ENCODE results near the gene ECE1. TPM values are rescaled to one million over a fixed set of nuclear protein-coding genes. Genes with fewer than 3 reads are reported as not detected.

Gene ECE1
- total and polyA plus RNA-seq, 2 of the 13 experiments (the other 11 are each of a cell fraction or from before 2014, with no cell fraction given): 13.5 to 21.2 TPM

- Histone ChIP-seq H3K4me1 (ENCODE audit: insufficient read depth, low read length) (peaks cover 98% of the 10 kb centered on the region), H3K36me3 (replicated peaks in 1 of 2; ENCODE audit: control insufficient read depth in 1 of 2, insufficient read depth in 2 of 2, low read length in 2 of 2) (no peaks in the 10 kb centered on the region), H3K9ac (ENCODE audit: insufficient read depth, low read depth, low read length) (no peak overlapping the region), H2AFZ (ENCODE audit: low read length) (no peak overlapping the region), H3K27ac (ENCODE audit: extremely low read length, insufficient read depth, low read length) (no peak overlapping the region), H3K4me2 (ENCODE audit: low read depth, low read length) (peak overlapping the region; percentile 44), H3K27me3 (ENCODE audit: control insufficient read depth in 1 of 2, insufficient read depth in 2 of 2, low read length in 2 of 2) (no peaks in the 10 kb centered on the region), H4K20me1 (ENCODE audit: insufficient read depth, low read length) (no peaks in the 10 kb centered on the region), H3K9me3 (ENCODE audit: low read length) (no peaks in the 10 kb centered on the region), H3K79me2 (ENCODE audit: insufficient read depth, low read length) (peaks cover 6% of the 10 kb centered on the region), H3K4me3 (replicated peaks in 1 of 3; ENCODE audit: insufficient read depth in 1 of 3, low read depth in 2 of 3, low read length in 3 of 3) (peak overlapping the region in 1 of 3 experiments; percentile 36; a peak in 1 of 6 replicates)
- no TSS peak for BruUV-seq (replicated peaks)
- POLR2A ChIA-PET: interaction anchor here (5.5 kb wide), 1 partner anchor 11 kb away, joined by 43 read pairs; no protein-coding TSS in a partner anchor
- in situ Hi-C loops (cut with HindIII; ENCODE audit: extremely low pct_ligation_motif_present, low pct_unique_long_range_greater_than_20kb) (no loop called here), intact Hi-C loops (cut with micrococcal nuclease; ENCODE audit: unreplicated experiment) (no loop called here)
- FAIRE-seq: no peak
- no peak for DNase-seq (ENCODE audit: low spot score)
- peak; percentile 31 for ATAC-seq
- 50% methylated on average over 4 of the region's 10 CpGs for WGBS (ENCODE audit: low lambda C conversion rate)
- CTCF ChIA-PET (ENCODE audit: low intra/inter-chr PET ratio, low total read pairs): no interaction called here
- peak; percentile 54; the same call in 1 of the 2 replicates for TF ChIP-seq MTA1 (CRISPR knock-in tag; IDR thresholded peaks at IDR 0.05; ENCODE audit: borderline replicate concordance)
- TF ChIP-seq XRCC5 (optimal IDR thresholded peaks at IDR 0.05; ENCODE audit: low read length): peak; percentile 42
- TF ChIP-seq ZBTB39 (CRISPR knock-in tag; IDR thresholded peaks at IDR 0.05): no peak
- TF ChIP-seq SALL1 (CRISPR knock-in tag; IDR thresholded peaks at IDR 0.05): peak; percentile 57
- TF ChIP-seq ZMYM2 (CRISPR knock-in tag; IDR thresholded peaks at IDR 0.05): no peak
- 0 out of 2 replicates have a peak, but pooled peaks have one; percentile 21 for TF ChIP-seq MED1 (CRISPR knock-in tag; IDR thresholded peaks at IDR 0.05)
- 0 out of 2 replicates have a peak, but pooled peaks have one; percentile 28 for TF ChIP-seq ZBTB46 (CRISPR knock-in tag; IDR thresholded peaks at IDR 0.05; ENCODE audit: borderline replicate concordance)
- TF ChIP-seq, protein P1, sequence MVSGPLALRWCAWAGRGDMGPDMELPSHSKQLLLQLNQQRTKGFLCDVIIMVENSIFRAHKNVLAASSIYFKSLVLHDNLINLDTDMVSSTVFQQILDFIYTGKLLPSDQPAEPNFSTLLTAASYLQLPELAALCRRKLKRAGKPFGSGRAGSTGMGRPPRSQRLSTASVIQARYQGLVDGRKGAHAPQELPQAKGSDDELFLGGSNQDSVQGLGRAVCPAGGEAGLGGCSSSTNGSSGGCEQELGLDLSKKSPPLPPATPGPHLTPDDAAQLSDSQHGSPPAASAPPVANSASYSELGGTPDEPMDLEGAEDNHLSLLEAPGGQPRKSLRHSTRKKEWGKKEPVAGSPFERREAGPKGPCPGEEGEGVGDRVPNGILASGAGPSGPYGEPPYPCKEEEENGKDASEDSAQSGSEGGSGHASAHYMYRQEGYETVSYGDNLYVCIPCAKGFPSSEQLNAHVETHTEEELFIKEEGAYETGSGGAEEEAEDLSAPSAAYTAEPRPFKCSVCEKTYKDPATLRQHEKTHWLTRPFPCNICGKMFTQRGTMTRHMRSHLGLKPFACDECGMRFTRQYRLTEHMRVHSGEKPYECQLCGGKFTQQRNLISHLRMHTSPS (CRISPR knock-in tag; IDR thresholded peaks at IDR 0.05; ENCODE audit: low read depth): peak; percentile 39; the same call in 1 of the 2 replicates
- no peak for TF ChIP-seq ZSCAN31 (CRISPR knock-in tag; IDR thresholded peaks at IDR 0.05; ENCODE audit: low read depth)
- no peak for TF ChIP-seq HNF1A (IDR thresholded peaks at IDR 0.05; ENCODE audit: low read depth)
- peak; percentile 32; the same call in 1 of the 2 replicates for TF ChIP-seq HNF1A (CRISPR knock-in tag; IDR thresholded peaks at IDR 0.05; ENCODE audit: borderline replicate concordance)
- TF ChIP-seq ZNF792 (CRISPR knock-in tag; IDR thresholded peaks at IDR 0.05): no peak
- peak in 1 of 2 experiments; percentile 27; a peak in 1 of 4 replicates for TF ChIP-seq NR2F1 (CRISPR knock-in tag; IDR thresholded peaks at IDR 0.05)
- TF ChIP-seq NR2F2 (IDR thresholded peaks at IDR 0.05; ENCODE audit: borderline replicate concordance, low read depth): peak; percentile 67; the same call in 1 of the 2 replicates
These were observed 36.6 kb upstream of the ECE1 start for GRCh38 chr1:21326861-21327344.

All from HepG2 (cell line).